ENCODE data around the gene IQSEC1. TPM values are rescaled to one million over a fixed set of nuclear protein-coding genes. Genes with fewer than 3 reads are reported as not detected.

Gene IQSEC1
- total RNA-seq, 1 experiment from 2014 or later: 13.0 TPM

GRCh38 chr3:13044496-13045240, 28.6 kb downstream of the IQSEC1 start:
- Histone ChIP-seq H3K4me3 (ENCODE audit: low read depth, low read length, poor library complexity, severe bottlenecking) (no peak overlapping the region), H3K27ac (ENCODE audit: low read depth, low read length, poor library complexity, severe bottlenecking) (no peak overlapping the region), H3K9me3 (ENCODE audit: low read depth, low read length, poor library complexity, severe bottlenecking) (no peaks in the 10 kb centered on the region), H3K27me3 (replicated peaks; ENCODE audit: insufficient read depth, low read depth, low read length, poor library complexity) (no peaks in the 10 kb centered on the region), H3K36me3 (ENCODE audit: insufficient read depth, low read length, poor library complexity, severe bottlenecking) (no peaks in the 10 kb centered on the region), H3K4me1 (ENCODE audit: insufficient read depth, low read length, poor library complexity, severe bottlenecking) (no peaks in the 10 kb centered on the region)
- no peak for TF ChIP-seq CTCF (conservative IDR thresholded peaks at IDR 0.05; ENCODE audit: low read depth, low read length)
- TF ChIP-seq EZH2 (IDR thresholded peaks at IDR 0.05; ENCODE audit: borderline replicate concordance, low read depth, low read length, poor library complexity, severe bottlenecking): no peak
- CTCF ChIA-PET: no interaction called here
- no peak for DNase-seq (ENCODE audit: low spot score)
- POLR2A ChIA-PET (ENCODE audit: low non-redundant PET): no interaction called here
- intact Hi-C loops (cut with micrococcal nuclease; ENCODE audit: unreplicated experiment): no loop called here
- BruUV-seq (replicated peaks): no TSS peak

GRCh38 chr3:13043656-13044055, 29.6 kb downstream of the IQSEC1 start:
- POLR2A ChIA-PET (ENCODE audit: low non-redundant PET): no interaction called here
- Histone ChIP-seq H3K36me3 (ENCODE audit: insufficient read depth, low read length, poor library complexity, severe bottlenecking) (no peaks in the 10 kb centered on the region), H3K4me1 (ENCODE audit: insufficient read depth, low read length, poor library complexity, severe bottlenecking) (no peaks in the 10 kb centered on the region), H3K27ac (ENCODE audit: low read depth, low read length, poor library complexity, severe bottlenecking) (no peak overlapping the region), H3K4me3 (ENCODE audit: low read depth, low read length, poor library complexity, severe bottlenecking) (no peak overlapping the region), H3K9me3 (ENCODE audit: low read depth, low read length, poor library complexity, severe bottlenecking) (no peaks in the 10 kb centered on the region), H3K27me3 (replicated peaks; ENCODE audit: insufficient read depth, low read depth, low read length, poor library complexity) (peaks cover 9% of the 10 kb centered on the region)
- no TSS peak for BruUV-seq (replicated peaks)
- intact Hi-C loops (cut with micrococcal nuclease; ENCODE audit: unreplicated experiment): no loop called here
- TF ChIP-seq EZH2 (IDR thresholded peaks at IDR 0.05; ENCODE audit: borderline replicate concordance, low read depth, low read length, poor library complexity, severe bottlenecking): no peak
- TF ChIP-seq CTCF (conservative IDR thresholded peaks at IDR 0.05; ENCODE audit: low read depth, low read length): no peak
- no peak for DNase-seq (ENCODE audit: low spot score)
- CTCF ChIA-PET: no interaction called here

- intact Hi-C loops (cut with micrococcal nuclease; ENCODE audit: unreplicated experiment): no loop called here
- ChIA-PET POLR2A (ENCODE audit: low non-redundant PET) (no interaction called here), CTCF (no interaction called here)
- Histone ChIP-seq H3K9me3 (ENCODE audit: low read depth, low read length, poor library complexity, severe bottlenecking) (no peaks in the 10 kb centered on the region), H3K27me3 (replicated peaks; ENCODE audit: insufficient read depth, low read depth, low read length, poor library complexity) (peaks cover 15% of the 10 kb centered on the region), H3K36me3 (ENCODE audit: insufficient read depth, low read length, poor library complexity, severe bottlenecking) (no peaks in the 10 kb centered on the region), H3K4me3 (ENCODE audit: low read depth, low read length, poor library complexity, severe bottlenecking) (no peak overlapping the region), H3K4me1 (ENCODE audit: insufficient read depth, low read length, poor library complexity, severe bottlenecking) (no peaks in the 10 kb centered on the region), H3K27ac (ENCODE audit: low read depth, low read length, poor library complexity, severe bottlenecking) (no peak overlapping the region)
- no peak for TF ChIP-seq EZH2 (IDR thresholded peaks at IDR 0.05; ENCODE audit: borderline replicate concordance, low read depth, low read length, poor library complexity, severe bottlenecking)
- no peak for TF ChIP-seq CTCF (conservative IDR thresholded peaks at IDR 0.05; ENCODE audit: low read depth, low read length)
- BruUV-seq (replicated peaks): no TSS peak
- no peak for DNase-seq (ENCODE audit: low spot score)
Observed at GRCh38 chr3:13042715-13043271, 30.4 kb downstream of the IQSEC1 start.

Data from A673 (cell line).